ENCODE data around the gene DGKZ. TPM values are rescaled to one million over a fixed set of nuclear protein-coding genes. Genes with fewer than 3 reads are reported as not detected.
A peak's percentile ranks its signal among the peaks of the same experiment; 100 is the strongest.

DGKZ gene
- total and polyA plus RNA-seq, 2 of the 13 experiments (the other 11 are each of a cell fraction or from before 2014, with no cell fraction given) = 15.8 to 20.7 TPM

DNA sequence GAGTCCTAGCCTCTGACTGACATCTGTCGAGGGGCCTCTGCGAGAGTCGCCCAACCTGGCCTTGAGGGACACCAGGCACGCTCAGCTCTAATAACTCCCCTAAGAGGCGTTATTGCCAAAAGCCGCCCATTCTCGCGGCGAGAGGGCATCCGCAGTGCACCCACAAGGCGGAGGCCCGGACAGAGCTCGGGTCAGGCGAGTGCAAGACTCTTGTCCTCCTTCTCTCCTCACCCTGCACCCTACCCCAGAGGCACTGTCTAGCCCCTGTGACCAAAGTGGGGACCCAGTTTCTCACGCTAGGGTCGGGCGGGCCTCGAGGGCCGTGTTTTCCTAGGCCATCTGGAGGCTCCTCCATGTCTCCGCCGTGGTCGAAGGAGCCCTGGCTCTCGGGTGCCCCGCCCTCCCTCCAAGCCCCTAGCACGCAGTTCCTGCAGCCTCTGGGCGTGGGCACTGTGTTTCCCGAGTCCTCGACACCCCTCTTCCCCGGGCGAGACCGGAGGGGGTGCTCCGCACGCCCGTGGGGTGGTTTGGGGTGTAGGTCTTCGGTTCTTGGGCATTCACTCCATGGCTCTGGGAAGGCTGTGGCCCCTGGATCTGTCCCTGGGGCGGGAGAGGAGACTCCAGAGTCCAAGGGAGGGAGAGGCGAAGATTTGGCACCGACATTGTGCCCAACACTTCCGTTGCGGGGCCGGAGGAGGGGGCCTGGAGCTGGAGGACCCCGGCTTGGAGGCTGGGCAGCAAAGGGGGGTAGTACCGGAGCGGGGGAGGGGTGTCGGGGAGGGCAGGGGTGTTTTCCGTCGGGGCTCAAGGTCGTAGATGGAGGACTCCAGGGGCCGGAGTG lies 43.3 kb downstream of the DGKZ start:
- no TSS peak for BruUV-seq (replicated peaks)
- CTCF ChIA-PET (ENCODE audit: low intra/inter-chr PET ratio, low total read pairs) = interaction anchor here (2.4 kb wide), 1 partner anchor 139 kb away, joined by 9 read pairs; no protein-coding TSS in a partner anchor
- no peaks in the 10 kb centered on the region for H3K79me2 ChIP-seq (ENCODE audit: insufficient read depth, low read length)

More for the DNA sequence above, 43.3 kb downstream of the DGKZ start:
- peak overlapping the region in 2 of 3 experiments; percentile 58 to 82; a peak in 5 of 6 replicates for H3K4me3 ChIP-seq (replicated peaks in 1 of 3; ENCODE audit: insufficient read depth in 1 of 3, low read depth in 2 of 3, low read length in 3 of 3)
- no peaks in the 10 kb centered on the region for H3K9me3 ChIP-seq (ENCODE audit: low read length)
- POLR2A ChIA-PET = interaction anchor here (1.0 kb wide), 1 partner anchor 204 kb away, joined by 3 read pairs; the partner anchor contains the start of gene AMBRA1
- in situ Hi-C loops (cut with HindIII; ENCODE audit: extremely low pct_ligation_motif_present, low pct_unique_long_range_greater_than_20kb) (no loop called here), intact Hi-C loops (cut with micrococcal nuclease; ENCODE audit: unreplicated experiment) (no loop called here)
- TF ChIP-seq ELF4 (CRISPR knock-in tag; IDR thresholded peaks at IDR 0.05; ENCODE audit: borderline replicate concordance) (no peak), ZNF850 (CRISPR knock-in tag; conservative IDR thresholded peaks at IDR 0.05) (0 out of 2 replicates have a peak, but pooled peaks have one; percentile 9), ZNF782 (CRISPR knock-in tag; IDR thresholded peaks at IDR 0.05; ENCODE audit: borderline replicate concordance) (no peak), CEBPB (IDR thresholded peaks at IDR 0.05; ENCODE audit: borderline replicate concordance, low read depth, low read length) (no peak), NFKB2 (CRISPR knock-in tag; IDR thresholded peaks at IDR 0.05; ENCODE audit: borderline replicate concordance) (0 out of 2 replicates have a peak, but pooled peaks have one; percentile 44), KLF11 (CRISPR knock-in tag; IDR thresholded peaks at IDR 0.05) (no peak), POGZ (CRISPR knock-in tag; IDR thresholded peaks at IDR 0.05) (no peak), STAG1 (CRISPR knock-in tag; IDR thresholded peaks at IDR 0.05) (no peak)
- TF ChIP-seq, protein P1, sequence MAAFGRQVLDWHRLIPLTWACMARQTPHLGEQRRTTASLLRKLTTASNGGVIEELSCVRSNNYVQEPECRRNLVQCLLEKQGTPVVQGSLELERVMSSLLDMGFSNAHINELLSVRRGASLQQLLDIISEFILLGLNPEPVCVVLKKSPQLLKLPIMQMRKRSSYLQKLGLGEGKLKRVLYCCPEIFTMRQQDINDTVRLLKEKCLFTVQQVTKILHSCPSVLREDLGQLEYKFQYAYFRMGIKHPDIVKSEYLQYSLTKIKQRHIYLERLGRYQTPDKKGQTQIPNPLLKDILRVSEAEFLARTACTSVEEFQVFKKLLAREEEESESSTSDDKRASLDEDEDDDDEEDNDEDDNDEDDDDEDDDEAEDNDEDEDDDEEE (CRISPR knock-in tag; IDR thresholded peaks at IDR 0.05) = no peak
- TF ChIP-seq, protein P2, sequence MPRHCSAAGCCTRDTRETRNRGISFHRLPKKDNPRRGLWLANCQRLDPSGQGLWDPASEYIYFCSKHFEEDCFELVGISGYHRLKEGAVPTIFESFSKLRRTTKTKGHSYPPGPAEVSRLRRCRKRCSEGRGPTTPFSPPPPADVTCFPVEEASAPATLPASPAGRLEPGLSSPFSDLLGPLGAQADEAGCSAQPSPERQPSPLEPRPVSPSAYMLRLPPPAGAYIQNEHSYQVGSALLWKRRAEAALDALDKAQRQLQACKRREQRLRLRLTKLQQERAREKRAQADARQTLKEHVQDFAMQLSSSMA (CRISPR knock-in tag; IDR thresholded peaks at IDR 0.05) = no peak
- WGBS (ENCODE audit: low lambda C conversion rate) = 9% methylated on average over 35 of the region's 49 CpGs
- H3K27ac ChIP-seq (ENCODE audit: extremely low read length, insufficient read depth, low read length) = no peak overlapping the region
- no peak for DNase-seq (ENCODE audit: low spot score)
- H2AFZ ChIP-seq (ENCODE audit: low read length) = no peak overlapping the region
- FAIRE-seq = no peak
- H3K4me1 ChIP-seq (ENCODE audit: insufficient read depth, low read length) = peaks cover 57% of the 10 kb centered on the region
- peaks cover 13 to 36% of the 10 kb centered on the region in 2 experiments for H3K27me3 ChIP-seq (ENCODE audit: control insufficient read depth in 1 of 2, insufficient read depth in 2 of 2, low read length in 2 of 2)
- H3K9ac ChIP-seq (ENCODE audit: insufficient read depth, low read depth, low read length) = no peak overlapping the region
- peak overlapping the region; percentile 97 for H3K4me2 ChIP-seq (ENCODE audit: low read depth, low read length)
- H3K36me3 ChIP-seq (replicated peaks in 1 of 2; ENCODE audit: control insufficient read depth in 1 of 2, insufficient read depth in 2 of 2, low read length in 2 of 2) = no peaks in the 10 kb centered on the region
- H4K20me1 ChIP-seq (ENCODE audit: insufficient read depth, low read length) = peaks cover 15% of the 10 kb centered on the region
- ATAC-seq = peak; percentile 0

Data from HepG2 (cell line).